Naive thymus-derived CD4-positive, alpha-beta T cell (primary cell): ENCODE data around the gene KIF5A. TPM values are rescaled to one million over a fixed set of nuclear protein-coding genes. Genes with fewer than 3 reads are reported as not detected.
"Not testable (repeated sequence)": the region's sequence is repeated elsewhere in the genome, so short reads cannot be mapped to it uniquely, and the experiment has no call there.

ENCODE experiments used
- ATAC-seq: fragments of 150-1000 bp; cut with Tn5 transposase; 2 replicates; pipeline ENCODE4 v1.10.0; 2021; ENCODE audit warnings: mild to moderate bottlenecking, moderate library complexity
- CTCF ChIA-PET: fragments of 350-600 bp; sonication (Branson Sonifier 250); formaldehyde crosslinking; loops from one replicate; lab custom pipeline; 2021; ENCODE audit warnings: antibody characterized with exemption; lab: Charles Lee
- POLR2A ChIA-PET: fragments of 350-600 bp; sonication (Branson Sonifier 250); formaldehyde crosslinking; loops from one replicate; lab custom pipeline; 2021; ENCODE audit warnings: antibody characterized with exemption, inconsistent platforms; lab: Charles Lee
- DNase-seq, 9 donors: peaks; one replicate each; pipeline versions ENCODE4 v3.0.0 to v3.0.0-alpha.2; 2020 to 2022; ENCODE audit warnings: mixed read lengths in 1 of 9
- H3K27ac ChIP-seq: one replicate; pipeline ENCODE4 v1.7.0; 2013; ENCODE audit warnings: mild to moderate bottlenecking, low read depth, low read length, moderate library complexity
- H3K27me3 ChIP-seq, 2 donors: one replicate each; pipeline ENCODE4 v1.7.0; 2013; ENCODE audit warnings: low read length in 2 of 2, mild to moderate bottlenecking in 2 of 2, moderate library complexity in 2 of 2; ENCODE audit not compliant: control insufficient read depth in 2 of 2, insufficient read depth in 2 of 2
- H3K36me3 ChIP-seq, 3 experiments: 1 replicate in 2 of 3; 2 replicates in 1 of 3; pipeline ENCODE4 v1.7.0; 2013; ENCODE audit warnings: low read length in 3 of 3, mild to moderate bottlenecking in 3 of 3, moderate library complexity in 1 of 3; ENCODE audit not compliant: insufficient read depth in 3 of 3, control insufficient read depth in 2 of 3
- H3K4me1 ChIP-seq, 2 donors: one replicate each; pipeline ENCODE4 v1.7.0; 2013; ENCODE audit warnings: low read length in 2 of 2, mild to moderate bottlenecking in 2 of 2, moderate library complexity in 1 of 2; ENCODE audit not compliant: control insufficient read depth in 2 of 2, insufficient read depth in 2 of 2
- H3K4me3 ChIP-seq: 2 replicates; pipeline ENCODE4 v1.7.0; 2013; ENCODE audit warnings: mild to moderate bottlenecking, low read length
- H3K9me3 ChIP-seq, 3 experiments: 1 replicate in 2 of 3; 2 replicates in 1 of 3; pipeline ENCODE4 v1.7.0; 2013; ENCODE audit warnings: low read length in 3 of 3; ENCODE audit not compliant: control insufficient read depth in 2 of 3
- H3K27ac Mint-ChIP-seq, 9 donors: one replicate each; pipeline ENCODE4 v1.8.0; 2020 to 2022; ENCODE audit warnings: mixed read lengths in 9 of 9, mild to moderate bottlenecking in 8 of 9, moderate library complexity in 5 of 9, inconsistent platforms in 2 of 9
- H3K27me3 Mint-ChIP-seq, 5 donors: one replicate each; pipeline ENCODE4 v1.8.0; 2021 to 2022; ENCODE audit warnings: mixed read lengths in 5 of 5, mild to moderate bottlenecking in 1 of 5
- H3K36me3 Mint-ChIP-seq, 5 donors: one replicate each; pipeline ENCODE4 v1.8.0; 2020 to 2022; ENCODE audit warnings: mixed read lengths in 5 of 5, mild to moderate bottlenecking in 3 of 5, inconsistent platforms in 1 of 5
- H3K4me1 Mint-ChIP-seq, 7 donors: one replicate each; pipeline ENCODE4 v1.8.0; 2020 to 2022; ENCODE audit warnings: mixed read lengths in 7 of 7, mild to moderate bottlenecking in 3 of 7, inconsistent platforms in 1 of 7
- H3K4me3 Mint-ChIP-seq, 10 donors: one replicate each; pipeline ENCODE4 v1.8.0; 2020 to 2022; ENCODE audit warnings: mild to moderate bottlenecking in 10 of 10, mixed read lengths in 10 of 10, moderate library complexity in 6 of 10, inconsistent platforms in 2 of 10
- H3K9me3 Mint-ChIP-seq, 11 donors: one replicate each; pipeline ENCODE4 v1.8.0; 2020 to 2022; ENCODE audit warnings: mixed read lengths in 11 of 11, mild to moderate bottlenecking in 4 of 11, inconsistent platforms in 1 of 11, moderate library complexity in 1 of 11
- intact Hi-C, 2 donors: fragments of 100-400 bp; cut with micrococcal nuclease; formaldehyde crosslinking; loops; one replicate each; pipeline ENCODE4 v1.15.1; 2023
- polyA plus RNA-seq, 2 donors: library from polyadenylated mRNA; unstranded; fragments of 300-500 nt; fragmentation: Illumina TruSeq; gene quantifications; one replicate each; pipeline ENCODE4 v1.2.3, GENCODE V29; 2021
- total RNA-seq, 6 experiments: library from RNA in 5 of 6; stranded (reverse) in 5 of 6; gene quantifications; 1 replicate in 5 of 6; 2 replicates in 1 of 6; pipeline ENCODE4 v1.2.3 and lab custom pipeline; 2021 to 2026

The KIF5A gene
- total and polyA plus RNA-seq, 7 experiments from 2014 or later: 0.06 to 1.7 (median 1.0) TPM

- DNase-seq (no peak), ATAC-seq (no peak)
- ChIA-PET CTCF (no interaction called here), POLR2A (interaction anchor here (0.6 kb wide), 1 partner anchor 451 kb away, joined by 3 read pairs; no protein-coding TSS in a partner anchor)
- intact Hi-C loops: no loop called here
- Histone ChIP-seq H3K9me3 (no peaks in the 10 kb centered on the region), H3K27ac (no peak overlapping the region), H3K36me3 (no peaks in the 10 kb centered on the region), H3K27me3 (no peaks in the 10 kb centered on the region), H3K4me3 (no peak overlapping the region), H3K4me1 (no peaks in the 10 kb centered on the region)
- H3K9me3 Mint-ChIP-seq: no peaks in the 10 kb centered on the region
- peaks cover 0 to 7% (median 0%) of the 10 kb centered on the region in 7 donors for H3K4me1 Mint-ChIP-seq
- peaks cover 0 to 5% (median 0%) of the 10 kb centered on the region in 5 donors for H3K36me3 Mint-ChIP-seq
- no peak overlapping the region for H3K4me3 Mint-ChIP-seq
- H3K27me3 Mint-ChIP-seq: peaks cover 0 to 19% (median 4%) of the 10 kb centered on the region in 5 donors
- no peak overlapping the region for H3K27ac Mint-ChIP-seq
These were observed 13.5 kb downstream of the KIF5A start for GRCh38 chr12:57563358-57563757.

GRCh38 chr12:57564178-57564740 lies 14.4 kb downstream of the KIF5A start:
- Histone ChIP-seq H3K9me3 (no peaks in the 10 kb centered on the region), H3K27ac (no peak overlapping the region), H3K4me3 (no peak overlapping the region), H3K27me3 (no peaks in the 10 kb centered on the region), H3K4me1 (no peaks in the 10 kb centered on the region), H3K36me3 (no peaks in the 10 kb centered on the region)
- H3K27ac Mint-ChIP-seq: no peak overlapping the region
- DNase-seq: no peak
- ChIA-PET CTCF (interaction anchor here (0.6 kb wide), 1 partner anchor 21 kb away, joined by 7 read pairs; no protein-coding TSS in a partner anchor), POLR2A (no interaction called here)
- H3K4me3 Mint-ChIP-seq: no peak overlapping the region
- intact Hi-C loops: no loop called here
- peaks cover 0 to 7% (median 0%) of the 10 kb centered on the region in 7 donors for H3K4me1 Mint-ChIP-seq
- peaks cover 0 to 5% (median 5%) of the 10 kb centered on the region in 5 donors for H3K36me3 Mint-ChIP-seq
- H3K27me3 Mint-ChIP-seq: peaks cover 0 to 19% (median 4%) of the 10 kb centered on the region in 5 donors
- H3K9me3 Mint-ChIP-seq: no peaks in the 10 kb centered on the region
- ATAC-seq: no peak

- no peak overlapping the region for H3K27ac ChIP-seq
- DNase-seq: no peak
- H3K9me3 Mint-ChIP-seq: peaks cover 0 to 2% (median 0%) of the 10 kb centered on the region in 11 donors
- no peaks in the 10 kb centered on the region for H3K27me3 ChIP-seq
- CTCF ChIA-PET: interaction anchor here (0.7 to 1.2 kb wide), 3 partner anchors 14 to 104 kb away, joined by 3 to 4 read pairs (median 4); partner anchors contain the start of gene B4GALNT1
- H3K9me3 ChIP-seq: no peaks in the 10 kb centered on the region
- intact Hi-C loops: no loop called here
- no peaks in the 10 kb centered on the region for H3K4me1 Mint-ChIP-seq
- no peak for ATAC-seq
- no peak overlapping the region for H3K27ac Mint-ChIP-seq
- H3K27me3 Mint-ChIP-seq: peaks cover 0 to 7% (median 0%) of the 10 kb centered on the region in 5 donors
- POLR2A ChIA-PET: no interaction called here
- H3K36me3 ChIP-seq: no peaks in the 10 kb centered on the region
- H3K36me3 Mint-ChIP-seq: peaks cover 0 to 15% (median 4%) of the 10 kb centered on the region in 5 donors
- H3K4me1 ChIP-seq: no peaks in the 10 kb centered on the region
- no peak overlapping the region for H3K4me3 Mint-ChIP-seq
- H3K4me3 ChIP-seq: no peak overlapping the region
These were observed 19.0 kb downstream of the KIF5A start for GRCh38 chr12:57568838-57569237.

GRCh38 chr12:57569858-57570257 lies 20.0 kb downstream of the KIF5A start:
- Mint-ChIP-seq H3K9me3 (peaks cover 0 to 2% (median 0%) of the 10 kb centered on the region in 11 donors), H3K27me3 (peaks cover 0 to 5% (median 0%) of the 10 kb centered on the region in 5 donors), H3K36me3 (peaks cover 0 to 15% (median 0%) of the 10 kb centered on the region in 5 donors), H3K4me1 (no peaks in the 10 kb centered on the region), H3K4me3 (no peak overlapping the region), H3K27ac (peak overlapping the region in 1 of 9 donors; percentile 72)
- H3K4me3 ChIP-seq: no peak overlapping the region
- H3K4me1 ChIP-seq: no peaks in the 10 kb centered on the region
- no peaks in the 10 kb centered on the region for H3K9me3 ChIP-seq
- POLR2A ChIA-PET: no interaction called here
- no peaks in the 10 kb centered on the region for H3K36me3 ChIP-seq
- ATAC-seq: no peak
- CTCF ChIA-PET: interaction anchor here (1.2 kb wide), 2 partner anchors 13 to 63 kb away, joined by 4 read pairs; partner anchors contain the start of gene B4GALNT1
- no peak for DNase-seq
- intact Hi-C loops: no loop called here
- no peak overlapping the region for H3K27ac ChIP-seq
- no peaks in the 10 kb centered on the region for H3K27me3 ChIP-seq

GRCh38 chr12:57570438-57570837 lies 20.6 kb downstream of the KIF5A start:
- ChIA-PET POLR2A (interaction anchor here (1.3 kb wide), 1 partner anchor 18 kb away, joined by 5 read pairs; no protein-coding TSS in a partner anchor), CTCF (interaction anchor here (0.6 to 1.6 kb wide), 3 partner anchors 11 to 111 kb away, joined by 3 to 8 read pairs (median 4); no protein-coding TSS in a partner anchor)
- H3K4me3 ChIP-seq, H3K36me3 ChIP-seq, H3K27me3 ChIP-seq, ATAC-seq, H3K4me3 Mint-ChIP-seq, H3K9me3 ChIP-seq, DNase-seq, H3K4me1 Mint-ChIP-seq, H3K27me3 Mint-ChIP-seq, H3K4me1 ChIP-seq, intact Hi-C loops, H3K9me3 Mint-ChIP-seq, H3K27ac ChIP-seq, H3K27ac Mint-ChIP-seq: not testable (repeated sequence)
- peaks cover 0 to 15% (median 0%) of the 10 kb centered on the region in 5 donors for H3K36me3 Mint-ChIP-seq

GRCh38 chr12:57571926-57572762 lies 22.3 kb downstream of the KIF5A start:
- intact Hi-C loops: no loop called here
- Histone ChIP-seq H3K27ac (no peak overlapping the region), H3K4me3 (no peak overlapping the region), H3K27me3 (no peaks in the 10 kb centered on the region), H3K9me3 (no peaks in the 10 kb centered on the region), H3K4me1 (no peaks in the 10 kb centered on the region), H3K36me3 (no peaks in the 10 kb centered on the region)
- Mint-ChIP-seq H3K27ac (no peak overlapping the region), H3K4me3 (no peak overlapping the region), H3K4me1 (no peaks in the 10 kb centered on the region), H3K36me3 (peaks cover 0 to 20% (median 0%) of the 10 kb centered on the region in 5 donors), H3K27me3 (peaks cover 0 to 3% (median 0%) of the 10 kb centered on the region in 5 donors), H3K9me3 (peaks cover 0 to 2% (median 0%) of the 10 kb centered on the region in 11 donors)
- ChIA-PET POLR2A (no interaction called here), CTCF (interaction anchor here (0.5 to 1.6 kb wide), 4 partner anchors 11 to 240 kb away, joined by 3 to 8 read pairs (median 3); no protein-coding TSS in a partner anchor)
- DNase-seq: no peak
- no peak for ATAC-seq
